ACC112 (cell line): ENCODE results near the gene RIPK1.

Source experiments
- H2AFZ ChIP-seq: fragments of 200-600 bp; sonication (generic); one replicate; pipeline ENCODE4 v1.6.0; 2017; ENCODE audit warnings: antibody characterized with exemption, low read length; ENCODE audit not compliant: unreplicated experiment
- H3K27ac ChIP-seq: fragments of 200-600 bp; sonication (generic); 2 replicates; pipeline ENCODE4 v1.5.1; 2014; ENCODE audit warnings: low read depth, mild to moderate bottlenecking, antibody characterized with exemption, low read length, moderate library complexity
- H3K27me3 ChIP-seq: fragments of 200-600 bp; sonication (generic); 2 replicates; pipeline ENCODE4 v1.6.1; 2014; ENCODE audit warnings: mild to moderate bottlenecking, antibody characterized with exemption, low read length, moderate library complexity, mixed read lengths; ENCODE audit not compliant: insufficient read depth
- H3K36me3 ChIP-seq: fragments of 200-600 bp; sonication (generic); 2 replicates; pipeline ENCODE4 v1.6.1; 2016; ENCODE audit warnings: mild to moderate bottlenecking, antibody characterized with exemption, low read length, moderate library complexity, mixed read lengths; ENCODE audit not compliant: insufficient read depth
- H3K4me1 ChIP-seq: fragments of 200-600 bp; sonication (generic); one replicate; pipeline ENCODE4 v1.6.1; 2016; ENCODE audit warnings: low read length, mixed read lengths; ENCODE audit not compliant: insufficient read depth, unreplicated experiment, control insufficient read depth
- H3K4me3 ChIP-seq: fragments of 200-600 bp; sonication (generic); 2 replicates; pipeline ENCODE4 v1.5.1; 2014; ENCODE audit warnings: mild to moderate bottlenecking, low read depth, low read length
- H3K79me2 ChIP-seq: fragments of 200-600 bp; sonication (generic); one replicate; pipeline ENCODE4 v1.6.0; 2016; ENCODE audit warnings: low read length; ENCODE audit not compliant: control insufficient read depth, unreplicated experiment, insufficient read depth

Gene RIPK1

DNA sequence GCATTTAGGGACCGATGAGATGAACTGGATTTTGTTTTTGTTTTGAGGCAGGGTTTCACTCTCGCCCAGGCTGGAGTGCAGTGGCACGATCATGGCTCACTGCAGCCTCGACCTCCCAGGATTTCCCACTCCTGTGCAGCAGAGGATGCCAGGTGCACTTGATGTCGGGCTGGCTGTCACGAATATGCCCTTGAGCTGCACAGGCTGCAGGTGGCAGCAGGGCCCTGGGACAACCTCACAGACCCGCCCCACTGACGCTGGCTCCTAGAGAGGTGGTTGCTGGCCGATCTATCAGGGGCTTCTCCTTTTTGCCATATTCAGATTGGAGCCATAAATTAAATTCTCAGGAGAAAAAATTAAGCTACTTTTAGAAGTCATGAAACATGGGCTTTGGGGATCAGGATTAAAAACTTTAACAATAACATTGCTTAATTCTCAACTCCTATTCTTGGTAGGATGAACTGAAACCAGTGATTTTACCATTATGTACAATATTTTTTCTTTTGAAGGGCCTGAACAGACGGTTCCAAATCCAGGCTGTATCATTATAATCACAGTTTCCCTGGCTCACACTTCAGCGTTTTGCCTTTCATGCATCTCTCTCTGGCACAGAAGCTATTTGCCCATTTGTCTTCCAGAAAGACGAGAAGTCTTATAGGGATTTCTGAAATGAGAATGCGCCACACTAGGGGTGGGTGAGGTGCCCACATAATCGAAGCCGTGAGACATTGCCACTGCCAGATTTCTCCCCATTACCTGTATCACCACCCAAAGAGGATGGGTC is 36.2 kb upstream of the RIPK1 start:
- Histone ChIP-seq H3K79me2 (no peaks in the 10 kb centered on the region), H3K36me3 (no peaks in the 10 kb centered on the region), H3K27me3 (no peaks in the 10 kb centered on the region), H2AFZ (no peak overlapping the region), H3K27ac (no peak overlapping the region), H3K4me3 (no peak overlapping the region), H3K4me1 (no peaks in the 10 kb centered on the region)

- Histone ChIP-seq H3K4me1 (no peaks in the 10 kb centered on the region), H3K27me3 (no peaks in the 10 kb centered on the region), H3K27ac (no peak overlapping the region), H2AFZ (no peak overlapping the region), H3K4me3 (no peak overlapping the region), H3K36me3 (no peaks in the 10 kb centered on the region), H3K79me2 (no peaks in the 10 kb centered on the region)
These were observed 35.3 kb upstream of the RIPK1 start for GRCh38 chr6:3032986-3033385.

DNA sequence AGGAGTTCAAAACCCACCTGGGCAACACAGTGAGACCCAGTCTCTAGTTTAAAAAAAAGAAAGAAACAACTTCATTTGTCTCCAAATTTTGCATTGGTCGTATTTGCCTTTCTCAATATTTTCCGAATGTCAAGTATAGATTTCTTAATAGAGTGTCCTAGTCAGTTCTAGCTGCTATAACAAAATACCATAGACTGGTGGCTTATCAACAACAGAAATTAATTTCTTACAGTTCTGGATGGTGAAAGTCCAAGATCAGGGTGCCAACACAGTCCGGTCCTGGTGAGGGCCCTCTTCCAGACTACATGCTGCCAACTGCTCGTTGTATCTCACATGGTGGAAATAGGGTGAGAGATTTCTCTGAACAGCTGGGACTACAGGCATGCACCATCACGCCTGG is 34.6 kb upstream of the RIPK1 start:
- Histone ChIP-seq H3K27ac (no peak overlapping the region), H3K27me3 (no peaks in the 10 kb centered on the region), H2AFZ (no peak overlapping the region), H3K36me3 (no peaks in the 10 kb centered on the region), H3K4me3 (no peak overlapping the region), H3K4me1 (no peaks in the 10 kb centered on the region), H3K79me2 (no peaks in the 10 kb centered on the region)

DNA sequence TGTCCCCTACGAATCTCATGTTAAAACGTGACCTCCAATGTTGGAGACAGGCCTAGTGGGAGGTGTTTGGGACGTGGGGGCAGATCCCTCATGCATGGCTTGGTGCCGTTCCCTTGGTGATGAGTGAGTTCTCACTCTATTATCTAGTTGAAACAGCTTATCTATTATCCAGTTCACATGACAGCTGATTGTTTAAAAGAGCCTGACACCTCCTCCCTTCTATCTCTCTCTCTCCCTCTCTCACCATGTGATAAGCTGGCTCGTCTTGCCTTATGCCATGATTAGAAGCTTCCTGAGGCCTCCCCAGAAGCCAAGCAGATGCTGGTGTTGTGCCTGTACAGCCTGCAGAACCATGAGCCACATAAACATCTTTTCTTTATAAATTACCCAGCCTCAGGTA is 32.9 kb upstream of the RIPK1 start:
- no peak overlapping the region for H3K4me3 ChIP-seq
- H3K27ac ChIP-seq: no peak overlapping the region
- H3K27me3 ChIP-seq: no peaks in the 10 kb centered on the region
- no peaks in the 10 kb centered on the region for H3K4me1 ChIP-seq
- no peaks in the 10 kb centered on the region for H3K79me2 ChIP-seq
- no peak overlapping the region for H2AFZ ChIP-seq
- H3K36me3 ChIP-seq: no peaks in the 10 kb centered on the region

DNA sequence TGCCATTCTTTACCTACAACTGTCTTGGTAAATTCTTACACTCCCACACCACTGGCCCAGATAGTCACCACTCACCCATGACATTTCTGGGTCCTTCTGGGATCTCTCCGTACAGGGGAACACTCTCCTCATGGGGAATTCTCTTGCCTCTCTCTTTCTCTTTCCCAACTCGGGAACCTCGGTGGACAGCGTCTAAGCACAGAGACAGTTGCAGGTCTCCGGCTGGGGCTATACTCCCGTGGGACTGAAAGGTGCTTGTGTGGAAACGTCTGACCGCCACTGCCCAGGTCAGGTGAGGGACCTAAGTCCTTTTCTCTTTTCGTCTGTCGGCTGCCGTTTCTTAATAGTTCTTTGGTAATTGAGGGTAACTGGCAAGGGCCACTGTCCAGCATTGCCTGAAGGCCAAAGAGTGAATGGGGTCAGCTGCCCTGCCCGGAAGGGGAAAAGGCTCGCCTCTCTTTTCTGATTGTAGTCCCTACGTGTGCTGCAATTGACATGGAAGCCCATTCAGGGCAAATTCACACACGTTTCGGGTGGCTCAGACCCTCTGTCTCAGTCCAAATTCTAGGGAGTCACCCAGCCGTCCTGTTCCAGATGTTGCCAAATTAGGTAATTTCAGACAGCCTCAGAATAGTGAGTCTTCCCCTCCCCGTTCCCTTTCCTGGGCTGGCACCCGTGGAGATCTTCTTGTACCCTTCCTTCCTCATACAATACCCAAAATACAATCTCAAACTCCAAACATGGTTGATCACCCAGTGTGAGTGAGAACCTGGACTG is 31.2 kb upstream of the RIPK1 start:
- H3K27ac ChIP-seq: no peak overlapping the region
- no peaks in the 10 kb centered on the region for H3K27me3 ChIP-seq
- no peaks in the 10 kb centered on the region for H3K36me3 ChIP-seq
- peak overlapping the region; percentile 19 for H2AFZ ChIP-seq
- no peak overlapping the region for H3K4me3 ChIP-seq
- no peaks in the 10 kb centered on the region for H3K79me2 ChIP-seq
- H3K4me1 ChIP-seq: no peaks in the 10 kb centered on the region

GRCh38 chr6:3037638-3038365 is 30.5 kb upstream of the RIPK1 start:
- H3K79me2 ChIP-seq: no peaks in the 10 kb centered on the region
- no peaks in the 10 kb centered on the region for H3K27me3 ChIP-seq
- no peak overlapping the region for H2AFZ ChIP-seq
- H3K4me3 ChIP-seq: no peak overlapping the region
- H3K27ac ChIP-seq: no peak overlapping the region
- H3K36me3 ChIP-seq: no peaks in the 10 kb centered on the region
- no peaks in the 10 kb centered on the region for H3K4me1 ChIP-seq

GRCh38 chr6:3039384-3039783 is 28.9 kb upstream of the RIPK1 start:
- H3K27me3 ChIP-seq: no peaks in the 10 kb centered on the region
- H2AFZ ChIP-seq: no peak overlapping the region
- no peaks in the 10 kb centered on the region for H3K4me1 ChIP-seq
- H3K27ac ChIP-seq: no peak overlapping the region
- no peak overlapping the region for H3K4me3 ChIP-seq
- H3K79me2 ChIP-seq: no peaks in the 10 kb centered on the region
- no peaks in the 10 kb centered on the region for H3K36me3 ChIP-seq

DNA sequence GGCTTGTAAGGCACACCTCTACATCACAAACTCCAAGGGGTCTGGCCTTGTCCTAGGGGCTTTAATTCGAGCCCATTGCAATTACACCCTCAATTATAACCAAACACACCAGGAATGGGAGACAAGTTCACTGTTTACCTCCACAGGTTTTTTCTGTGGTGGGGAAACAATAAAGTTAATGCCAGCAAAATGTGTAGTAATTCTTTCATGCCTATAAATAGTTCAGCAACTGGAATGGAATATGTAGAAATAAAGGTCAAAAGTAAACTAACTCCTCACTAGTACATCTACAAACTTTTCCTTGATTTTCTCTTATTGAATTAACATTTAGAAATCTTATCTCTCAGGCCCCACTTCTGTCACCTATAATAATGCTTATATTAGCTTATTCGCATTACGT is 27.1 kb upstream of the RIPK1 start:
- H2AFZ ChIP-seq: no peak overlapping the region
- H3K79me2 ChIP-seq: no peaks in the 10 kb centered on the region
- H3K4me1 ChIP-seq: no peaks in the 10 kb centered on the region
- no peaks in the 10 kb centered on the region for H3K27me3 ChIP-seq
- no peak overlapping the region for H3K4me3 ChIP-seq
- no peak overlapping the region for H3K27ac ChIP-seq
- no peaks in the 10 kb centered on the region for H3K36me3 ChIP-seq

DNA sequence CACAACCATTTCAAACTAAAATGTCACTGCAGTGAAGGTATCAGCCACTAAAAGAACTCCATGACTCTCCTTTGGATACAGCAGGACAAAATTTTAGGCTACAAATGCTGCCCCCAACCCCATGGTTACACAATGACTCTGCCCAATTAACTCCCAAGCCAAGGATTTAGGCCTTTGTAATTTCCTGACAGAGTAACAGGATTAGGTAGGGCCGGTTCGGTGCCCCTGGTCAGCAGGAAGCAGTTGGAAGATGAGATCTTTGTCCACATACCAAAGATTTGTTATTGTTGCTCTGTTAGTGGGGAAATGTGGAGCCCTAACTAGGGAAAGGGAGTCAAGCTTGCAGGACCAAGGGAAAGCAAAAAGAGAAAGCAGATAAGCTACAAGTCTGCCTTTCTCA is 26.7 kb upstream of the RIPK1 start:
- Histone ChIP-seq H3K27ac (no peak overlapping the region), H2AFZ (no peak overlapping the region), H3K27me3 (no peaks in the 10 kb centered on the region), H3K4me3 (no peak overlapping the region), H3K79me2 (no peaks in the 10 kb centered on the region), H3K36me3 (no peaks in the 10 kb centered on the region), H3K4me1 (no peaks in the 10 kb centered on the region)

DNA sequence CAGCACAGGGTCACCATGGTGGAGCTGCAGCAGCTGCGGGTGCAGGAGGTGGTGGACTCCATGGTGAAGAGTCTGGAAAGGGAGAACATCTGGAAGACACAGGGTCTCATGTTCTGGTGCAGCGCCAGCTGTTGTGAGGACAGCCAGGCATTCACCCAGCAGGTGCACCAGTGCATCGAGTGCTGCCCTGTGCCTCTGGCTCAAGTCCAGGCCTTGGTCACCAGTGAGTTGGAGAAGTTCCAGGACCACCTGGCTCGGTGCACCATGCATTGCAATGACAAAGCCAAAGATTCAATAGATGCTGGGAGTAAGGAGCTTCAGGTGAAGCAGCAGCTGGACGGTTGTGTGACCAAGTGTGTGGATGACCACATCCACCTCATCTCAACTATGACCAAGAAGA is 22.9 kb upstream of the RIPK1 start:
- no peaks in the 10 kb centered on the region for H3K4me1 ChIP-seq
- H3K4me3 ChIP-seq: no peak overlapping the region
- H3K79me2 ChIP-seq: no peaks in the 10 kb centered on the region
- H3K36me3 ChIP-seq: no peaks in the 10 kb centered on the region
- no peak overlapping the region for H2AFZ ChIP-seq
- no peak overlapping the region for H3K27ac ChIP-seq
- no peaks in the 10 kb centered on the region for H3K27me3 ChIP-seq
